Urothelium cell line (cell line): Measurements from ENCODE around the gene HS3ST5.
"Not testable (repeated sequence)": the region's sequence is repeated elsewhere in the genome, so short reads cannot be mapped to it uniquely, and the experiment has no call there.

Source experiments
- DNase-seq: peaks from one replicate; pipeline ENCODE4 v3.0.0; 2011; ENCODE audit warnings: low spot score, mixed read lengths
- FAIRE-seq: peaks from 2 replicates; lab custom pipeline; 2011; peaks lifted over from hg19 to GRCh38; lab: Jason Lieb, UNC

Gene HS3ST5

GRCh38 chr6:114108119-114109002, 234.5 kb downstream of the HS3ST5 start:
- no peak for FAIRE-seq
- DNase-seq = peak; percentile 54

- DNase-seq = no peak
- FAIRE-seq = no peak
Observed at GRCh38 chr6:114106020-114106419, 236.8 kb downstream of the HS3ST5 start.

DNA sequence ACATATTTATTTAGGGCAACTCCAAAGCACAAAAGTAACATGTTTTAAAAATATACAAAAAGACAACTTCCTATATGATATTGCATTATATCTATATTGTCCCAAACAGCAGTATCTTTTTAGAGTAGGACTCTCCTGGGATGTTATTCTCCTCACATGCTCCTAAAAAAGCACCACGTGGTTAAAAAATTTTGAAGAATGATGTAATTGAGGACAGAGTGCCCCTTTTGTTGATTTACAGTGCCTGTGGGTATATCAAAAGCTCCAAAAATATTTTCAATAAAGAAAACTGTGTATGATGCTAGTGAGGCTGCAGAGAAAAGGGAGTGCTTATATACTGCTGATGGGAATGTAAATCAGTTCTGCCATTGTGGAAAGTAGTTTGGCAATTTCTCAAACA, 241.6 kb downstream of the HS3ST5 start:
- DNase-seq = no peak
- FAIRE-seq = no peak

DNA sequence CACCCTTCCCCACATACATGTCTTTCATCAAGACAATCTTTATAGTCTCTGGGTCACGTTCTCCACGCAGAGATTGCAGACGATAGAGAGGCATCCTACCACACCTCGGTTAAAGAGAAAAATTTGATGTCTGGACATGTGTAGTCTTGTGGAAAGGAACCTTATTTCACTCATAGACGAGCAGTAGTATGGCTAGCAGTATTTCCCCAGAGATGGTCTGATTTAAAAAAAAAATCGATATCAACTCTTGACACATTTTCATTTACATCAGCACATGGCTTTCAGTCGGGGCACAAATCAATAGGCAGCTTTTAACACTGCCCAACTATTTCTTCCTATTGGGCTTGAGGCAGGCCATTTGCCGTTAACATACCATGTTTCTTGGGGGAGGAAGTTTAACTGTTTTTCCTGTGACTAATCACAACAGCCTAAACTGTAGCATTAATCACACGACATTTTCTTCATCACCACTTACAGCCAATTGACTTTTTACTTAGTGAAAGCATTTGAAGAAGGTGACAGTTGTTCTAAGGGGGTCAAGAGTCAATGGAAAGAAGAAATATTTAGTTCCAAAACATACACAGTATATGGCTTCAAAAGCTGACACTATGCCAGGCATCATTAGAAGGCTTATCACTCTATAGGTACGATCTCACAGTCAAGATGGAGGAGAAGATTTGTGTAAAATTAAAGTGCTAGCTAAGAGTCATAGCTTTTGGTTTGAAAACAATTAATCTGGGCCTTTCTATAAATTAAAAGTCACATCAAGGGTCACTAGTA, 242.4 kb downstream of the HS3ST5 start:
- DNase-seq = no peak

GRCh38 chr6:114096561-114097172, 246.2 kb downstream of the HS3ST5 start:
- peak; percentile 6 for DNase-seq
- FAIRE-seq = no peak

More for the DNA sequence above, 242.4 kb downstream of the HS3ST5 start:
- no peak for FAIRE-seq

DNA sequence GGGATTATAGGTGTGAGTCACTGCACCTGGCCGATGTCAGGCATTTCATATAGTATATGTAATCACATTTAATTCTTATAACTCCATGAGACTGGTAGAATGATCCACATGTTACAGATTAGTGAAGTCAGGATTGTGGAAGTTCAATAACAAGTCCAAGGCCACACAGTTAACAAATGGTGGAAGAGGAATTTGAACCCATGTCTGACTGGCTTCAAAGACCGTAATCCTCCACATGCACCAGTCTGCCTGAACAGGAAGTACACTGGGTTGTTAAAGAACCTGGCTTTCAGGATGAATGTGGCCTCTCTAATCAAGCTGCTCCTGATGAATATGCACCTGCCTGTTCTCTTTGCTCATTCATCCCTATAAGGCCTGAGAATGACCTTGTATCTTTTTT, 249.9 kb downstream of the HS3ST5 start:
- DNase-seq (no peak), FAIRE-seq (no peak)

DNA sequence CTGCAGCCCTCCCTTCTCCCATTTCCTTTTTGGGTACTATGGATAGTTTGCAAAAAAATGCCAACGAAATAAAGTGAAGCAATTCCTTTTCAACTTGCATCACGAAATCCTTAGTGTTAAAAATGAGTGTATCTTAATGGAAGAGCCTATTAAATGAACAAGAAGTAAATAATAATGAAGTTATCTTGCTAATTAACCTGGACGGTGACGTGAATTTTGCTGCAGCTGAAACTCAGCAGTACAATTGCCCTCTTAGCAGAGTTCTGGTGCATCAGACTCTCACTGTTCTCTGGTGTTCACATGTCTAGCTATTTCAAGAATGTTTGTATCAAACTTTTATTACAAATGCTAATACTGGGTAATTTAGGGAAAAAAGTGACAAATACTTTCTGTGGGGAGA, 252.2 kb downstream of the HS3ST5 start:
- FAIRE-seq = no peak
- no peak for DNase-seq

- no peak for FAIRE-seq
- DNase-seq = no peak
Observed at GRCh38 chr6:114087496-114087895, 255.3 kb downstream of the HS3ST5 start.

DNA sequence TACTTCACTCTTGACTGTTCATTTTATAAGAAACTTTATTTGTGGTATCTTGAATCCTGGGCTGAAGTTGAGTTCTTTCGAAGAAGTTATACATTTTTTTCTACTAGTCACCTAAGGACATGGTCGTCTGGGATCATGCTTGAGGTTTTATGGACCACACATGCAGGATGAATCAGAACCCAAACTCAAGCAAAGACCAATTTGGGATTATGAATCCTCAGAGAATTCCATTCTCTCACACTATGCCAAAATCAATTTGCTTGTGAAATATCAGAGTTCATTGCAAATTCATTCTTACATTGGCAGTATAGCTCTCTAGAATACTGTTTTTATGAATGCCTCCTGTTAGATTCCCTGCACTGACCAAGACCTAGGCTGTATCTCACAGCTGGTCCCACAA, 257.6 kb downstream of the HS3ST5 start:
- FAIRE-seq (no peak), DNase-seq (no peak)

DNA sequence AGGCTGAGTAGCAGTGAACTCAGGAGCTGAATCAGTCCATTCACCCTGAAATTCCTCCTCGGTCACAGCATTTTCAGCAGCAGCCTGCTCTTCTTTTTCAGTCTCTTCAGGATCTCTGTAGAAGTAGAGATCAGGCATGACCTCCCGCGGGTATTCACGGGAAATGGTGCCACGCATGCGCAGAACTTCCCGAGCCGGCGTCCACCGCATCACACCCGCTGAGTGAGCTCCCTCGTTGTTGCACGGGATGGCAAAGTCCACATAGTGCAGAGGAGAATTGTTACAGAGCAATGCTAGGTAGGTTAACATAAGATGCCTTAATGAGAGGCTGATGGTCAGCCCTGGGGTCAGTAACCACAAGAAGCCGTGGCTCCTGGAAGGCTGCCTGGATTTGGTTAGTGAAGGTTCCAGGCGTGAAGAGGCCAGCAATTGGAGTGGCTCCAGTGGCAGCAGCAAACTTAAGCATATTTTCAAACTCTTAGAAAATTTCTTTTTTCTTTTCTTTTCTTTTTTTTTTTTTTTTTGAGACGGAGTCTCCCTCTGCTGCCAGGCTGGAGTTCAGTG, 258.4 kb downstream of the HS3ST5 start:
- FAIRE-seq = no peak
- no peak for DNase-seq

DNA sequence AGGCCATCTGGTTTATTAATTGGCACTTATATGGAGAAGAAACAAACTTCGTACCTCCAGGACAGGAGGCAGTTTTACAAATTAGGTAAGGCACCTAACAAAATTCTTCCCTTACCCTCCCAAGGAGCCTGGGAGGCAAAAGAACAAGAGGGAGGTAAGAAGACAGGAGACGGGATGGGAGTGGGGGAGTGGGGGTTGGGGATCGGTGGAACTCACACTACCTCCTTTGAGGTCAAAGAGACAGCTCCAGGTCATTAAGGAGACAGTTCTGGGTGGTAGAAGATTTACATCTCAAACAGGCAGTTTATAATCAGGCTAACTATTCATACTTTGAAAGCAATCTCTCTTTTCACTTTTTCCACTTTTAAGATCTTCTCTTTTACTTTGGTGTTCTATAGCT, 259.6 kb downstream of the HS3ST5 start:
- FAIRE-seq (no peak), DNase-seq (no peak)

DNA sequence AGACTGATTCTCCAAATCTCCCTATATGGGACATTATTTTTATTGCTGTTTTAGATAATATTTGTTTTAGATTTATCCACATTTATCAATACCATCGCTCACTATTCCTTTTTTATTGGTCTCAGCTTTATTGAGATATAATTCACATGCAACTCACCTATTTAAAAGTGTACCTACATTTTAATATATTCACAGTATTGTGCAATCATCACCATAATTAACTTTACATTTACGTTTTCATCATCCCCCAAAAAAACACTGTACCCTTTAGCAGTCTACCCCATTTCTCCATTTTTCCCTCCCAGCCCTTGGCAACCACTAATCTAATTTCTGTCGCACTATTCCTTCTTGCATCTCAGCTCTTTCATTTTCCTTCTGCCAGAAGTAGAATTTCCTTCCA, 261.1 kb downstream of the HS3ST5 start:
- DNase-seq = no peak
- no peak for FAIRE-seq

DNA sequence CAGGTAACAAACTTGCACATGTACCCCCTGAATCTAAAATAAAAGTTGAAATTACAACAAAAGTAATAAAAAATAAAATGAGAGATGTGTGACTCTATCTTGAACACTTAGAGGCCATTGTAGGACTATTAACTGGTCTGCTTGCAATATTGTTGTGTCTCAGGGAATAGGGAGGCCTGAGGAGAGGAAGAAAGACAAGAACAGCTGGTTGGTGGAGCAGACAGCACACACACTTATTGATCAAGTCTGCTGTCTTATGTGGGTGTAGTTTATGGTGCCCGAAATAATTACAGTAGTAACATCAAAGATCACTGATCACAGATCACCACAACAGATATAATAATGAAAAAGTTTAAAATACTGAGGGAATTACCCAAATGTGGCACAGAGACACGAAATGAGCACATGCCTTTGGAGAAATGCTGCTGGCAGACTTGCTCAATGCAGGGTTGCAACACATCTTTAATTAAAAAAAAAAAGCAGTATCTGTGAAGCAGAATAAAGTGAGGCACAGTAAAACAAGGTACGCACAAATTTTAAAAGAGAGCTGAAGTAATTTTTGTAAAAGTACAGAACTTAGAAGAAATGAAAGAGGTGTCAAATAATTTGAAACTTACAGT, 261.8 kb downstream of the HS3ST5 start:
- FAIRE-seq = no peak

GRCh38 chr6:114080410-114080809, 262.4 kb downstream of the HS3ST5 start:
- not testable (repeated sequence) for DNase-seq, FAIRE-seq

More for the DNA sequence above, 261.8 kb downstream of the HS3ST5 start:
- no peak for DNase-seq

DNA sequence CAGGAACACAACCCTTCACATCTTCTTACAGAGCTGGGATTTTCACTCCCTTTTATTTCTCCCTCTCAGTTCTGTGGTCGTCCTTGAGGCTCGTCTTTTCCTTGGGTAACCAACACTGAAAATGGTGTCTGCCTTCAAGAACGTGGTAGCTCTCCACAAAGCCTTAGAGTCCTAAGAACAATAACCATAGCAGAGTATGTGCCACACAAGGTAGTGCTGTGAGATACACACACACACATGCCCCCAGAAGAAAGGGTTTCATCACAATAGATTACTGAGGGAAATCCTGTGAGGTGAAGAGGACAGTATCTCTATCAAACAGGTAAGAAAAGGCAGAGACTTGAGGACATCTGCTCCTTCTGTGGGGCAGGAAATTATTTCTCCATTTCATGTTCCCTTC, 267.0 kb downstream of the HS3ST5 start:
- FAIRE-seq = no peak
- no peak for DNase-seq

DNA sequence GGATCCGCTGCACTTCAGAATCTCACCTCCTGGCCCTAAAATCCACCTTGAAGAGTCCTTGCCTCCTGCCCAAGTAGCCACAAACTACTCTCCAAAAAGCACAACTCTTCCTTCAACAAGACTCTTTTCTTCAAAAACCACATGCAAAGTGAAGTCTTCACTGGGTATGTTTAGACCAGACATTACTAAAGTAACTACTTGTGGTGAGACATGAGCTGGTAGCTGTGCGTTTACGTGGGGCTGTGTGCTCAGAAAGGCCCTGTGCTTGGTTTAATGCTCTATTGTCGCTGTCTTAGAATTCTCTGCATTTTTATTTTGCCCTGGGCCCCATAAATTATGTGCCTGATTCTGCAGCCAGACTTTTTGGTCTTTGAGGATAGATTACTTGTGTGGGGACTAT, 267.5 kb downstream of the HS3ST5 start:
- no peak for DNase-seq
- FAIRE-seq = no peak

- DNase-seq (no peak), FAIRE-seq (no peak)
Observed at GRCh38 chr6:114068771-114069170, 274.1 kb downstream of the HS3ST5 start.

DNA sequence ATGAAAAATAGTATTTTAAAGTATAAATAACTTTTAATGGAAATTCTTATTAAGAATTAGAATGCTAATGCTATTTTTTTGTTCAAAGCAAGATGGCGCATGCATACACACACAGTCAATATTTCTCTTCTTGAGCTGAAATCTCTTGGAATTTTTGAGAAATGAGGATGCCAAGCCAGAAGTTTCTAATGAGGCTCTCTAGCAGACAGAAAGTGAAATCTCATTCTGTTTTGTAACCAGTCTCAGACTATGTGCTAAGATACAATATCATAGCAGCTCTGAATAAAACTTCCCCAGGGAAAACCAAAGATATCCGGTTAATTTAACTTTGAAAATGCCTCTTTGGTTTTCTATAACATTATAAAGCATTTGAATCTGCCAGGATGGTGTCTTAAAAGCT, 274.7 kb downstream of the HS3ST5 start:
- FAIRE-seq (no peak), DNase-seq (no peak)

DNA sequence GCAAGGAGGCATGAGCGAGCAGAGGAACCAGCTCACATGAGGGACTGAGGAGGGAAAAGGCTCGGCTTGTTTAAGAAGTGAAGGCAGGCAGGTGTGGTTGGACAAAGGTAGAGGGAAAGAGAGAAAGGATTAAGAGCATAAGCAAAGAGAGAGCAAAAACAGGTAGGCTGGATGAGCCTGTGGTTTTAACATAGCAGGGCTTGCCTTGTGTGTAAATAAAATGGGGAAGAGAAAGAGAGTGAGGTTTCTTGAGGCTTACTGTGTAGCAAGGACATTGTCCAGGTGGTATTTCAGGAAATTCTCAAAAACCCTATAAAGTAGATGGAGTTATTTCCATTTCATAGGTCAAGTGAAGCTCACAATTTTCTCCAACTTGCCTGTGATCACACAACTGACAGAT, 278.0 kb downstream of the HS3ST5 start:
- no peak for DNase-seq

DNA sequence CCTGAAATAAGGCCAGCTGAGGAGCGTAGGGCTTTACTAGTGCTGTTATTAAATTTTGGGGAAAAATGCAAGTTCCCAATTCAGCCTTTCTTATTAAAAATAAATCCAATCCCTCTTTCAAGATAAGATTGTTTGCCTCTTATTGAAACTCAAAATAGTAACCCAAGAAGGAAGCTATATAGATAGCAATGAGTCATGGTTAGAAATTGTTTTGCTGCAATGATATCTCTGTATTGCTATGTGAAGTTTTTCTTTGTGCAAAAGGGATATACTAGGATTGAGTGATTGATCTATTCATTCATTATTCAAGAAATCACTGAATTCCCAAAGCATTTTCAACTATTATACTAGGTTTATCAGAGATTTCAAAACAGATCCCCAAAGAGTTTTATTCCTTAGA, 278.9 kb downstream of the HS3ST5 start:
- DNase-seq = no peak
- no peak for FAIRE-seq

More for the DNA sequence above, 278.0 kb downstream of the HS3ST5 start:
- no peak for FAIRE-seq

GRCh38 chr6:114062199-114062598, 280.6 kb downstream of the HS3ST5 start:
- FAIRE-seq = no peak
- DNase-seq = no peak
